ENCODE results near the gene COX18. TPM values are rescaled to one million over a fixed set of nuclear protein-coding genes. Genes with fewer than 3 reads are reported as not detected.

The COX18 gene
- polyA plus RNA-seq, 1 donor (not counting 4 experiments of a cell fraction or from before 2014, with no cell fraction given): 11.4 TPM

- H3K9me3 ChIP-seq (ENCODE audit: control insufficient read depth, low read depth, low read length): no peaks in the 10 kb centered on the region
- H4K20me1 ChIP-seq (ENCODE audit: control insufficient read depth, extremely low read depth, insufficient read depth, low read length): no peaks in the 10 kb centered on the region
- H3K9ac ChIP-seq (ENCODE audit: control insufficient read depth, extremely low read depth, insufficient read depth, low read length): no peak overlapping the region
- no peaks in the 10 kb centered on the region for H3K27me3 ChIP-seq (ENCODE audit: control insufficient read depth, extremely low read depth, insufficient read depth, low read length)
- no peak overlapping the region for H2AFZ ChIP-seq (ENCODE audit: control insufficient read depth, low read length)
- DNase-seq (ENCODE audit: low read depth, low spot score) (no peak), FAIRE-seq (no peak)
- peaks cover 2 to 5% of the 10 kb centered on the region in 2 experiments for H3K36me3 ChIP-seq (ENCODE audit: control insufficient read depth in 2 of 2, extremely low read depth in 1 of 2, insufficient read depth in 2 of 2, low read length in 2 of 2)
- no peak for TF ChIP-seq CTCF (optimal IDR thresholded peaks at IDR 0.05 in 1 of 3, IDR thresholded peaks at IDR 0.05 in 1 of 3, conservative IDR thresholded peaks at IDR 0.05 in 1 of 3; ENCODE audit: extremely low read depth in 1 of 3, insufficient read depth in 2 of 3, low read length in 3 of 3)
- TF ChIP-seq EZH2 (IDR thresholded peaks at IDR 0.05; ENCODE audit: low read length): no peak
- no peak overlapping the region for H3K4me3 ChIP-seq (ENCODE audit: control insufficient read depth in 2 of 3, extremely low read depth in 1 of 3, insufficient read depth in 2 of 3, low read depth in 1 of 3, low read length in 3 of 3)
- H3K79me2 ChIP-seq (ENCODE audit: control insufficient read depth, insufficient read depth, low read length): no peaks in the 10 kb centered on the region
- no peaks in the 10 kb centered on the region for H3K4me1 ChIP-seq (ENCODE audit: control insufficient read depth, extremely low read depth, insufficient read depth, low read length)
- no peak overlapping the region for H3K27ac ChIP-seq (ENCODE audit: control insufficient read depth, insufficient read depth, low read length)
- no peaks in the 10 kb centered on the region for H3K9me1 ChIP-seq (ENCODE audit: control insufficient read depth, extremely low read depth, insufficient read depth, low read length)
- dilution Hi-C loops (cut with MboI; ENCODE audit: extremely low pct_ligation_motif_present, low sequenced_read_pairs): no loop called here
- H3K4me2 ChIP-seq (ENCODE audit: control insufficient read depth, extremely low read depth, insufficient read depth, low read depth, low read length): no peak overlapping the region
Measured at GRCh38 chr4:73053974-73054480, 15.5 kb downstream of the COX18 start.

- Histone ChIP-seq H3K27ac (ENCODE audit: control insufficient read depth, insufficient read depth, low read length) (no peak overlapping the region), H2AFZ (ENCODE audit: control insufficient read depth, low read length) (no peak overlapping the region), H3K9ac (ENCODE audit: control insufficient read depth, extremely low read depth, insufficient read depth, low read length) (no peak overlapping the region), H3K79me2 (ENCODE audit: control insufficient read depth, insufficient read depth, low read length) (no peaks in the 10 kb centered on the region), H3K9me1 (ENCODE audit: control insufficient read depth, extremely low read depth, insufficient read depth, low read length) (no peaks in the 10 kb centered on the region), H3K4me2 (ENCODE audit: control insufficient read depth, extremely low read depth, insufficient read depth, low read depth, low read length) (no peak overlapping the region), H4K20me1 (ENCODE audit: control insufficient read depth, extremely low read depth, insufficient read depth, low read length) (no peaks in the 10 kb centered on the region), H3K9me3 (ENCODE audit: control insufficient read depth, low read depth, low read length) (no peaks in the 10 kb centered on the region), H3K4me3 (ENCODE audit: control insufficient read depth in 2 of 3, extremely low read depth in 1 of 3, insufficient read depth in 2 of 3, low read depth in 1 of 3, low read length in 3 of 3) (no peak overlapping the region), H3K27me3 (ENCODE audit: control insufficient read depth, extremely low read depth, insufficient read depth, low read length) (no peaks in the 10 kb centered on the region), H3K36me3 (ENCODE audit: control insufficient read depth in 2 of 2, extremely low read depth in 1 of 2, insufficient read depth in 2 of 2, low read length in 2 of 2) (no peaks in the 10 kb centered on the region), H3K4me1 (ENCODE audit: control insufficient read depth, extremely low read depth, insufficient read depth, low read length) (no peaks in the 10 kb centered on the region)
- no peak for FAIRE-seq
- TF ChIP-seq CTCF (optimal IDR thresholded peaks at IDR 0.05 in 1 of 3, IDR thresholded peaks at IDR 0.05 in 1 of 3, conservative IDR thresholded peaks at IDR 0.05 in 1 of 3; ENCODE audit: extremely low read depth in 1 of 3, insufficient read depth in 2 of 3, low read length in 3 of 3) (no peak), EZH2 (IDR thresholded peaks at IDR 0.05; ENCODE audit: low read length) (no peak)
- dilution Hi-C loops (cut with MboI; ENCODE audit: extremely low pct_ligation_motif_present, low sequenced_read_pairs): no loop called here
- DNase-seq (ENCODE audit: low read depth, low spot score): no peak
Measured at GRCh38 chr4:73053076-73053475, 16.4 kb downstream of the COX18 start.

All from keratinocyte (primary cell).